ENCODE measurements around the gene ALOXE3. TPM values are rescaled to one million over a fixed set of nuclear protein-coding genes. Genes with fewer than 3 reads are reported as not detected.
"Not testable (repeated sequence)": the region's sequence is repeated elsewhere in the genome, so short reads cannot be mapped to it uniquely, and the experiment has no call there.

ALOXE3 gene
- total and polyA plus RNA-seq, 8 donors: 0.12 to 0.43 TPM; not detected in 6

DNA sequence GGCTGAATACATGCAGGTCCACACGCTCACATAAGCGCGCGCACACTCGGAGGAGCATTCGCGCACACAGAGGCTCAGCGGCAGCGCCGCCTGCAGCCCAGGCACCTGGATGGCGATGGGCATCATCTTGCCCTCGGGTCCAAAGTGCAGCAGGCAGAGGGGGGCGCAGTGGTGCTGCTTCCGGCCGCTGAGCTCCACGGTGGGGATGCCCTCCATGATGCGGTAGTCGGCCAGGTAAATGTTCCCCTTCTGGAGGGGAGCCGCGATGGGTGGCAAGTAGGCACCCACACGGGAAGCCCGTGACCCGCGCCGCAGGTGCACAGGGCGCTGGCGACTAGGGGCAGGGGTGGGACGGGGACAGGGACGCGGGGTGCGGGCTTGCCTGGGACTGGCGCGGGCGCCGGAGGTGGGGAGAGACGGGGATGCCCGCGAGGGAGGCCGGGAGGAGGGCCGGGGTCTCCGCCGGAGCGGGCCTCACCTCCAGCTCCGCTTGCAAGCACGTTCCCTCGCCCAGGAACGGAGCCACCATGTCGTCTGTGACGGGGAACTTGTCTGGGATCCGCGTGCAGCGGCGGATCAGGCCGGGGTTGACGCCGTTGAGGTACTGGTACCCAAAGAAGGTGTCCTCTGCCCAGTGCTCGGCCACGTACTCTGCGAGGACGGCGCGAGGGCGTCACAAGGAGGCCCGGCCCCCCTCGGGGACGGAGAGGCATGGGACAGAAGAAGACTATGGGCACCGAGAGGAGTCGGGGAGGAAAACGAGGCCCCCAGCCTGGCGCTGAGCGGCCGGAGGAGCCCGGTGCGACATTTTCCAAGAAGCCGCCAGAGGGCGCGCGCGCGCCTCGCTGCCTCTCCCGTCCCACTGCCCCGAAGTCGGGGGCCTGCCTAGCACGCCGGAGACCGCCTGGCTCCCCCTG, 38.8 kb downstream of the ALOXE3 start:
- no peak for TF ChIP-seq POLR2AphosphoS5 (IDR thresholded peaks at IDR 0.05)
- TF ChIP-seq, protein P1, sequence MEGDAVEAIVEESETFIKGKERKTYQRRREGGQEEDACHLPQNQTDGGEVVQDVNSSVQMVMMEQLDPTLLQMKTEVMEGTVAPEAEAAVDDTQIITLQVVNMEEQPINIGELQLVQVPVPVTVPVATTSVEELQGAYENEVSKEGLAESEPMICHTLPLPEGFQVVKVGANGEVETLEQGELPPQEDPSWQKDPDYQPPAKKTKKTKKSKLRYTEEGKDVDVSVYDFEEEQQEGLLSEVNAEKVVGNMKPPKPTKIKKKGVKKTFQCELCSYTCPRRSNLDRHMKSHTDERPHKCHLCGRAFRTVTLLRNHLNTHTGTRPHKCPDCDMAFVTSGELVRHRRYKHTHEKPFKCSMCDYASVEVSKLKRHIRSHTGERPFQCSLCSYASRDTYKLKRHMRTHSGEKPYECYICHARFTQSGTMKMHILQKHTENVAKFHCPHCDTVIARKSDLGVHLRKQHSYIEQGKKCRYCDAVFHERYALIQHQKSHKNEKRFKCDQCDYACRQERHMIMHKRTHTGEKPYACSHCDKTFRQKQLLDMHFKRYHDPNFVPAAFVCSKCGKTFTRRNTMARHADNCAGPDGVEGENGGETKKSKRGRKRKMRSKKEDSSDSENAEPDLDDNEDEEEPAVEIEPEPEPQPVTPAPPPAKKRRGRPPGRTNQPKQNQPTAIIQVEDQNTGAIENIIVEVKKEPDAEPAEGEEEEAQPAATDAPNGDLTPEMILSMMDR (IDR thresholded peaks at IDR 0.05): peak in 5 of 7 experiments; percentile 49 to 92 (median 83)
- Histone ChIP-seq H3K9me3 (no peaks in the 10 kb centered on the region), H3K27me3 (peaks cover 0 to 99% (median 72%) of the 10 kb centered on the region in 3 donors), H3K4me3 (peak overlapping the region; percentile 32 to 50 (median 40)), H3K27ac (peak overlapping the region in 3 of 5 donors; percentile 4 to 44 (median 44)), H3K4me1 (peaks cover 17 to 24% (median 20%) of the 10 kb centered on the region in 4 donors), H3K36me3 (no peaks in the 10 kb centered on the region)
- peak; percentile 75 to 91 for DNase-seq
- WGBS, 5 donors: 1 to 4% (median 1%) methylated on average over 32 to 87 of the region's 87 CpGs
- intact Hi-C loops (cut with DNase I; ENCODE audit: low total_unique reads): no loop called here

DNA sequence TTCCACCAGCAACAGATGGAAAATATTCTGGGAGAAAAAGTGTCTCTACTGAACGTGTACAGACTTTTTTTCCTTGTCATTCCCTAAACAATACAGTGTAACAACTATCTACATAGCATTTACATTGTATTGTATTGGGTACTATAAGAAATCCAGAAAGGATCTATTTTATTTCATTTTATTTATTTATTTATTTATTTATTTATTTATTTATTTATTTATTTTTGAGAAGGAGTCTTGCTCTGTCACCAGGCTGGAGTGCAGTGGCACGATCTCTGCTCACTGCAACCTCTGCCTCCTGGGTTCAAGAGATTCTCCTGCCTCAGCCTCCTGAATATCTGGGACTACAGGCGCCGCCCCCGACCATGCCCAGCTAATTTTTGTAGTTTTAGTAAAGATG, 40.4 kb downstream of the ALOXE3 start:
- DNase-seq; H3K4me3 ChIP-seq; intact Hi-C loops (cut with DNase I; ENCODE audit: low total_unique reads); H3K36me3 ChIP-seq; H3K9me3 ChIP-seq; H3K27ac ChIP-seq: not testable (repeated sequence)
- WGBS, 5 donors: 70 to 90% (median 82%) methylated on average over 4 to 5 of the region's 5 CpGs
- Histone ChIP-seq H3K4me1 (peaks cover 27 to 36% (median 32%) of the 10 kb centered on the region in 4 donors), H3K27me3 (peaks cover 6 to 99% (median 80%) of the 10 kb centered on the region in 3 donors)

DNA sequence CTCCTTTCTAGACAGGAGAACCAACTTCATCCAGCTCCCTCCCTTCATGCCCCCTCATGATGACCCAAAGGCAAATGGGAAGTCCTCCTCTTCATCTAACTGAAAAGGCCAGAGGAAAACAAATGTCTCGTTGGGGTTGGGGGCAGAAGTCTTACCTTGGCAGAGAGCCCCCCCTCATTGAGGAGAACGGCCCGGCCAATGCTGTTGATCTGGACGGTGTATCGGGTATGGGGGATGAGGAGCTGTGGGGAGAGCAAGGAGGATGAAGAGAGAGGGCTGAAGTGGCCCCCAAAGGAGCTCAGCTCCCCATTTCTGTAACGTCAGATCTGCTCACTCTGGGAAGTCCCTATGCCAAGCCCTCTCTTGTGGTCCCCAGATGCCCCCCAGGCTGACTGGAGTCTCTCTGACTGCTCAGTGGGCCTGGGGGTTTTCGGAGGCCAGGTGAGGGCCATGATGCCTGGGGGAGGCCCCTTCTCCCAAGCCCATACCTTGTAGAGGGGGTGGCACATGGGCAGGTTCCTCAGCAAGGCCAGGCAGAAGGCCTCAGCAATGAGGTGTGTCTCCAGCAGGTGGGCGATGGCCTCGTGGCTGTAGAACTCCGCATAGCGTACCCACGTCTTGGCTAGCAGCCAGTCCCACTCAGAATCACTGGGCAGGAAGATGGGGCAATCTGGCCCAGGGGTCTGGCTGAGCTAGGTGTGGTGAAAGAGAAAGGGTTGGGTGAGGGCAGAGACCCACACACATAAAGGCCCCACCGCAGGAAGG, 41.6 kb downstream of the ALOXE3 start:
- H3K36me3 ChIP-seq: no peaks in the 10 kb centered on the region
- DNase-seq: no peak
- H3K27me3 ChIP-seq: peaks cover 17 to 99% (median 91%) of the 10 kb centered on the region in 3 donors
- TF ChIP-seq EP300 (IDR thresholded peaks at IDR 0.05) (no peak), POLR2AphosphoS5 (IDR thresholded peaks at IDR 0.05) (no peak), POLR2A (IDR thresholded peaks at IDR 0.05) (no peak)
- TF ChIP-seq, protein P1 (IDR thresholded peaks at IDR 0.05): no peak
- H3K4me1 ChIP-seq: peaks cover 35 to 46% (median 42%) of the 10 kb centered on the region in 4 donors
- WGBS, 5 donors: 74 to 82% (median 79%) methylated on average over 7 to 13 of the region's 13 CpGs
- H3K27ac ChIP-seq: no peak overlapping the region
- intact Hi-C loops (cut with DNase I; ENCODE audit: low total_unique reads): no loop called here
- H3K9me3 ChIP-seq: no peaks in the 10 kb centered on the region
- H3K4me3 ChIP-seq: no peak overlapping the region

DNA sequence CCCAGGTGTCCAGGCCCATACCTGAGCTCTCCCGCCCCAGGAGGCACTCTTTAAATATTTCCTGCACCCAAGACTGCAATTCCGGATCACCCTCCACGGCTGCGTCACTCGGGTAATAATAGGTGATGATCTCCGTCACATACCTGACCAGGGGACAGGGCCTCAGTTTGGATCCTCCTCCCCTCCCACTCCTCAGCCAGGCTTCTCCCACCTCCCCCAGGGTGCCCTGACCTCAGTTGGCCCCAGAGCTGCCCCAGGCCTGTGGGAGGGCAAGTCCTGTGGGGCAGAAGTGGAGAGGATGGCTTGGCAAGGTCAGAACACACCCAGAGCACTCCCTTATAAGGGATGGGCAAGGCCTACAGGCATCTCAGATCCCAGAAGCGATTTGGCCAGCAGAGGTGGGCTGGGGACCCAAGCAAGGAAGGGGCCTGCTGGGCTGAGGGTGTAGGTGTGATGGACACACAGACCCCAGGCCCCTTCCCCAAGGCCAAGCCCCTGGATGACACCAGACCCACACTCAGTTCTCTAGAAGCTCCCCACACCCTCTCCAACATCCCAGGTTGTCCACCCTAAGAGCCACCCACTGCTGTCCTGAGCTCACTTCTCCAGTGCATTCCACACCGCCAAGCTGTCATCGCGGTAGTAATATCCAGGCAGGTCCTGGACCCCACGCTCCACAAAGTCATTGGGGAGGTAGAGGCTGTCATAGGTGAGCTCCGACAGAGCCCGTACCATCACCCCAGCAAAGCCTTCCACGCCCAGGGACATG, 42.6 kb downstream of the ALOXE3 start:
- Histone ChIP-seq H3K4me3 (no peak overlapping the region), H3K27me3 (peaks cover 17 to 99% (median 90%) of the 10 kb centered on the region in 3 donors), H3K4me1 (peaks cover 35 to 42% (median 40%) of the 10 kb centered on the region in 4 donors), H3K9me3 (no peaks in the 10 kb centered on the region), H3K36me3 (no peaks in the 10 kb centered on the region), H3K27ac (no peak overlapping the region)
- intact Hi-C loops (cut with DNase I; ENCODE audit: low total_unique reads): no loop called here
- TF ChIP-seq EP300 (IDR thresholded peaks at IDR 0.05) (no peak), POLR2AphosphoS5 (IDR thresholded peaks at IDR 0.05) (no peak), POLR2A (IDR thresholded peaks at IDR 0.05) (no peak)
- TF ChIP-seq, protein P1 (IDR thresholded peaks at IDR 0.05): no peak
- no peak for DNase-seq
- WGBS, 5 donors: 80 to 89% (median 88%) methylated on average over 13 to 14 of the region's 14 CpGs

Data from stomach (tissue), 9 donors.